Daoy (cell line): ENCODE results near the gene NFATC2. TPM values are rescaled to one million over a fixed set of nuclear protein-coding genes. Genes with fewer than 3 reads are reported as not detected.
A peak's percentile ranks its signal among the peaks of the same experiment; 100 is the strongest.

Experiments
- DNase-seq: peaks from one replicate; pipeline ENCODE4 v3.0.0-alpha.2; 2015; ENCODE audit warnings: low read depth
- total RNA-seq: library from RNA; depleted of rRNA; stranded (reverse); fragments of >200 nt; shearing (Covaris generic); gene quantifications from 2 replicates; pipeline ENCODE4 v1.2.3, GENCODE V29; 2014

The NFATC2 gene
- total RNA-seq, 1 experiment from 2014 or later: 0.40 TPM

DNA sequence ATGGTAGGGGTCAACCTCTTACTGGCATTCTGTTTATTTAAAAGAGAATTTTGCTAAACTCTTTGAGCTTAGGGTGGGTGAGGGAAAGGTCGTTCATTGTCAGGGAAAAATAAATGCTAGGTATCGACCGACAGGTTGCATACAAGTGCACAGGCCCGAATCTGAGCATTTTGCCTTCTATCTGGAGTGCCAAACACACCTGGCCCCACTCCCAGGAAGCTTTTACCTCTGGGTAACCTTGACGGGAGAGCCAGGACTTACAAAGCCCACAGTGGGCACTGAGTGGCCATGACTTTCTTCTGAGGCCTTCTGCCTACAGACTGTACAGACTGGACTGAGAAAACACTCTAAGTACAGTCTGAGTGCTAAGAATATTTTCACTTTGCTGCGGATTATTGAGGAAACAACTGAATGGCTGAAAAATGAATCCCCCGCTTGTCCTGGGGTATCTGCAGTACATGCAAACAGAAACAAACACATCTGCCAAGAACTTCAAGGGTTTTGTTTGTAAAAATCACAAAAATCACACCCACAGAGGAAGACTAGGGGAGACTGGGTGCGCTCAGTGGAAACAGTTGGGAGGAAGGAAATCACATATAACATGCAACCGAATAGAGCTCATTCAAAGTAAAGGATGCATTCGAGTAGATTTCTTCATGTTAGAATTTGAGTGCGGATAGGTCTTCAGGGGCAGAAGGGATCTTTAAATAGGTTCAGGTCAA lies 152.8 kb downstream of the NFATC2 start:
- no peak for DNase-seq

DNA sequence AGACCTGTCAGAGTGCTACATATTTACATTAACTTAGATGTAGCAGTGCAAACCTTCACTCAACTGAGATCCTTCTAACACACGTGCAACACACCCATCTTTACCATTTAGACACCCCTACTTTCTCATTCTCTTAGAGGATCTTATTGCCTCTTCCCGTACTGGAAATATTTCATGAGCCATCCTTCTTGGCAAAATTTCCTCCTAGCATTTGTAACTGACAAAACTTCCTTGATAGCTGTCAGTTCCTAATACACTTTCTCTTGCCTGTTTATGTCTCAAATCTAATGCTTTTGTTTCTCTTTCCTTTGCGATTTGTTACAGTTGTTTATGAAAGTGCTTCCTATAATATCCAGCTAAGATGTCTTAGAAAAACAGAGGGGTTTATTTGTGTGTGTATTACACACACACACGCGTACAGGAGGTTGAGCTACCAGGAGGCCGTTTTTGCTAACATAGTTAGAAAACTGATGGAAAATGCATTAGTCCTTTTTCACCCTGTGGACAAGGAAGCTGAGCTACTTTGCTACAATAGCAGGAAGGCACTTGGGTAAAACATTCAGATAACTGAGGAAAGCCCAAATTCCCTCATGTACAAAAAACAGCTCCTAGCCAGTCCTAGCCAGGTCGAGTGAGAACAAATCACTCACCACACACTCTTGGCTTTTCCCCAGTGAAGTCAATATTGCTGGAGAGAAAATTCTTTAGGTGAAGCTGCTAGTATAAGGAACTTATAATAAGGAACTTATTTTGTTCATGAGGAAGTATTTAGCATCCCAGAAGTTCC lies 153.6 kb downstream of the NFATC2 start:
- no peak for DNase-seq

DNA sequence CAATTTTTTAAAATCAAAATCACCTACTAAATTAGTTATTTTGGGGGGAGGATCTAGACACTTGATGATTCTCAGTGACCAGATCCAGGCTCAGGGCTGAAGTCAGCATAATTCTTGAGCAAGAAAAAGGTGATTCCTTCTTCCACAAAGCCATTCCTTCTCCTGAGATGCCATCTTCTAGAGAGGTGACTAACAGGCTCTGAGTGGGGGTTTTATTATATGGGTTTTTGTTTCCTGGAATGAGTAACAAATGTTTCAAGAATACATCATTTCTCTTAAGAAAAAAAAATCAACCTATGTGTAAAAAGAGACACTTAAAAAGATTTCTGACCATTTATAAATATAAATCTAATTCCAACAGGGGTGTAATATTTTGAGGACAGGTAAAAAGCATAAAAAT lies 154.3 kb downstream of the NFATC2 start:
- DNase-seq: no peak

DNA sequence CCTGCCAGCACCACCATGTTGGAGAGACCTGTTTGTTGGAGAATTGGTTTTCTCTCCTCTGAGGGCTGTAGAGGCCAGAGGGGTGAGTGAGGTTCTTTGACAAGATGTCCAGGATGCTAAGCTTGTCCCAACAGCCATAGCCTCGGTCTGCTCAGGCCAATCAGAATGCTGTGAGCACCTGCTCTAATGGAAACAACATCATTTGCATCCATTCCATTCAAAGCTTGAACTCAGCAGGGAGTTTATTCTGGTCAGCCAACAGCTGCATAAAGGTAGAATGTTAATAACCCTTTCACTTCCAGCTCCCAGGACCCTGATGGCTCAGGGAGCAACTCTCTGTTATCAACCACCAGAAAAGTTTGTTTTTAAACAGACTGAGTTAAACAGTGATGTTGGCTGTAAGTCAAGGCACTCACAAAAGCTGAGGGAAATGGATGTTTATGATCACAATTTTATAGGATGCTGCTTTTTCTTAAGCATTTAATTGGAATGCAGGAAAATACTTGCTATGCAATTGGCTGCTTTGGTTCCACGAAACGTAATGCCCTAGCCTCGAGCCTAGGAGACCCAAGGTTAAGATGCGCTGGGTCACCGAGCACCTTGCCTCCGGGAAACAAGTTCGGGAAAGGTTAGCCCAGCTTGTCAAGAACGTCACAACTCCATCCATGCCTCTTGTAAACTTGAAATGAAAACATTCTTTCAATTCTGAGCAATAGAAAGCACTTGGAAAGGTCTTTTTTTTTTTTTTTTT lies 155.2 kb downstream of the NFATC2 start:
- DNase-seq: no peak

DNA sequence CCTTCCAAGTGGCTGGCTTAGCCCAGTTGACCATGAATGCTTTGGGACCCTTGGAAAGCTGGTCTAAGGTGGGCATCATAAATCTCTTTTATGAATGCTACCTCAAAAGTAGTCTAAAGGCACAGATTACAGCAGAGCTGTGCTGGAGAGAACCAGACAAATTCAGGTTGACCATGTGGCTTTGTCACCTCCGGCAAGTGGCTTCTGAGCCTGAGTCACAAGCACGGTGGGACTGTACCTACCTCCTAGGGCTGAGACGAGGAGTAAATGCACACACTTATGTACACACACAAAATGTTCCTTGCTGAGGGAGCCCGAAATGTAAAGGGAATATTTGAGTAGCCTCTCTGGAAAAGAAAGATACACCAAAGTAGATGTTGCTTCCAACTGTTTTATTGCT lies 155.9 kb downstream of the NFATC2 start:
- DNase-seq: no peak

DNA sequence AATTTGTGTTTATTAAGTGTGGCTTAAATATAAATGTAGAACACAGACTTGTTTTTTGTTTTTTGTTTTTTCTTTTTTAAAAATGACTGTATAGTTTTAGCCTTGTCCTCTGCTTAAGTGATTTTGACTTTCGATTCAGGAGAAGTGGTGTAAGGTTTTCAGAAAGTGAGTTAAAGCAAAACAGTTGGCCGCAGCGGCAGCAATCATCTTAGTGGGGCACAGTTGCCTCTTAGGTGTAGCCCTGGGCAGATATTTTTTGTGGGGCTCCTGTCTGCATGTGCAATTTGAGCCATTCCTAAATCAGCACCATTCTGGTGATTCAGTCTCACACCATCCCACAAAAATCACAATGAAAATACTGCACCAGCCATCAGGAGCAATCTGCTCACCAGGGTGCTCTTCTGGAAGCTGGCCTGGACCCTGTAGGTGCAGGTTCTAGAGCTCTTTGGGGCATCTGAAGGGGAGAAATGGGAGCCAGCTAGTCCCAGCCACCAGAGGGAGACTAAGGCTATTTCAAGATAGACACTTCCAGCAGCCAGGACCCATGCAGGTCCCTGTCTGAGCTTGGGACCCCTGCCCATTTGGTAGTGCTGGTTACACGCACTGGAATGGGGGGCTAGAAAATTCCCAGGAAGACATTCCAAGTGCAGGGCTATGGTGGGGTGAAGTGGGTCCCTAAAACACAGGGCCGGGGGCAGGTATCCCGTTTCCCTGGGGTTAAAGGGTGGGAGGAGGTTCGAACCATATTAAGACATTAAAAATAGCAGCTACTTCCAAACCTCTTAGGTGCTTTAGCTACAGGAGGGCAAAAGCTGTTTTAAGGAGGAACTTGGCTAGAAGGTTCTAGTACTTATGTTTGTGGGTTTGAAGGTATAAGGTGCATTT lies 156.6 kb downstream of the NFATC2 start:
- DNase-seq: peak; percentile 39

DNA sequence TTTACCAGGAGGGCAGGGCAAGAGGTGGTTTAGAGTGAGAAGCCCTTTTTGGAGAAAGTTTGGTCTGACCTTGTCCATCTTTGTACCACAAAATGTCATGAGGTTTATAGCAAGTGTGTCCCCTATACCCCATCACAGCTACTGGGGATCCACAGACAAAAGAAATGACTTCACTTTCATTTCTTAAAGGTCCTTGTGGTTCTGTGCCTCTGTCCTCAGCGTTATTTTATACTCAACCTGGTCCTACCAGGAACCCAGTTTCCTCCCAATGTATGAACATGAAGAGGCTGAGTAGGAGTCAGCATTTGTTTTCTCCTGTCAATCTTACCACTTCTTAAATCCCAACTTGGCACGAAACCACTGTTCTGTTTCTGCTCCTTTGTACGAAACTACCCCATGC lies 157.6 kb downstream of the NFATC2 start:
- DNase-seq: no peak

DNA sequence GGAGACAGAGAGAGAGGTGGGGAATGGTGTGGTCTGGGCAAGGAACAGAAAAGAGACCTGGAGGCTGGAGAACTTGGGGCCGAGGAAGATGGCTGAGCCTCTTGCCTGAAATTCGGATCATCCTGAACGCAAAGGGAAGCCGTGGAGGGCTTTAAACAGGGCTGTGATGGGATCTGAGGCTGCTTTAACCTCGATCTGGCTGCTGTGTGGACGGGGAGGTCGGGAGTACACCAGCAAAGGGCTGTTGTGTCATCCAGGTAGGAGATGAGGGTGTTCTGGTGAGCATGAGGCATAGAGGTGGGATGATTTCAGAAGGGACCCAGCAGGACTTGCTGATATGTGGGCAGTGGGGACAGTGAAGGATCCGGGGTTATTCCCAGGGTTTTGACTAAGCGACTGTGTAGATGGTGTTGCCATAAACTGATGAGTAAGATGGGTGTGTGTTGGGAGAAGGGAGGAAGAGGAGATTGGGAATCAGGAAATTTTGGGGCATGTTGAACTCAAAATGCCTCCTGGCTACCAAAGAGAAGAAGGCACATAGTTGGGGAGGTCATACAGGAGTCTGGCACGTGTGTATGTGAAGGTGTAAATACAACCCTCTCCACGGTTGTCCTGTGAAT lies 158.5 kb downstream of the NFATC2 start:
- DNase-seq: no peak

DNA sequence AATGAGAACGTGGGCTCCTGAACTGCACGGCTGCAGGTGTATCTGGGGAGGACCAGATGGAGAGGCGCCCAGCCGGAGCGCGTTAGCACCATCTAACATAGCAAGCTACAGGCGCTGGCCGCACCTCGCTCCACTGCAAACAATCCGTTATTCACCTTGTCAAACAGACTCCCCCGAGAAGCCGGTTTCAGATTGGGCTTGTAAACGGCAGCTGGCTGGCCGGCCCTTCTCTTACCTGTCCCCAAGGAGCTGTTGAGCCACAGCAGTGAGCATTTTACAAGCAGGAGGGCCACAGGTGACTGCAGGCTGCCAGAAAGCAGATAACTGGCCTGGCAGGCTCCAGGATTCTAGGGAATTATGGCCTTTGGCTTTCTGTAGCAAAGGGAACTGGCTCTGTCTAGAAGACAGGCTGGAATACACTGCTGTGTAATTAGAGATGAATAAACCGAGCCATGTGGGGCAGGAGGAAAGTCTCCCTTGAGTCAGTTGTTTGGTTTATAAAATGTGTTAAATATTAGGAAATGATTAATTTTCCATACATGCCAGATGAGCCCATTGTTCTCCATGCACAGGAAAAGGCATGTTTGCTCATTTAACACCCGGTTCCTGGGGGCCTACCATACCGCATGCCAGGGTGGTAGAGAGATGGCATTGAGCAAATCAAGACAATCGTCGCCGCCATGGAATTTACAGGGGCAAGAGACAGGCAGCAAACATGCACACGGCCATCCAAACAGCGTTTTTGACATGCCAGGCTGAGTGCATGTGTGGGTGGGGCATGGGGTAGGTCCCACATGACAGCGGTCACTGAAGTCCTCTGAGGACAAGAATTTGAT lies 159.3 kb downstream of the NFATC2 start:
- DNase-seq: no peak

DNA sequence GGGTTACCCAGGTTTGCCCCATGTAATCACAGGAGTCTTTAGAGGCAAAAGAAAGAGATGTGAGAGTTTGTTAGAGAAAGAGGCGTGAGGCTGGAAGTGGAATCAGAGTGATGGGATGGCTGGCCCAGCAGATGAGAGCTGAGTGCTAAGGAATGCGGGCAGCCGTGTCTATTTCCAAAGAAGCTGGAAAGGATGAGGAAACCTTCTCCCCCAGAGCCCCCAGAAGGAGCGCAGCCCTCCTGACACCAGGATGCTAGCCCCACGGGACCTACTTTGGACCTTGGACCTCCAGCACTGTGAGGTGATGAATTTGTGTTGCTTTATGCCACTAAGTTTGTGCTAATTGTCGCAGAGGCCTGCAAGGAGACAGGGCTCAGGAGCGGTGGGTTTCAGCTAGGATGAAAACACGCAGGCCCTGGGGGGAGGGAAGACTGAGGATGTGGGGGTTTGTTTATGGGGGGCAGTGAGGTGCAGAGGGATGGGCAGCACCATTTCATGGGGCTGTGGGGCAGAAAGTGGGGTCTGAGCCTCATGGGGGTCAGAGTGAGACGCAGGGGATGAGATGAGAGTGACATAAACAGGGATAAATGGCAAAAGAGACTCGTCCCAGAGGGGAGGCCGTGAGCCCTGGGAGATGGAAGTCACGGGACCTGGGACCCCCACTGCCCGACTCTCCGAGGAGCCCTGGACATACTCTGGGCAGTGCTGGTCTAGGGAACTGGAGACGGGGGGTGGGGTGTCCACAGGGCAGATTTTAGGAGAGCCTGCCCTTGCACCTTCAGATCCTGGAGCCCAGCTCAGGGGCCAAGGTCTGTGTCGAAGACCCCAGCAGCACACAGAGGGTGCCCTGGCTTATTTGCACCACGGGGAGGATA lies 160.2 kb downstream of the NFATC2 start:
- DNase-seq: no peak

DNA sequence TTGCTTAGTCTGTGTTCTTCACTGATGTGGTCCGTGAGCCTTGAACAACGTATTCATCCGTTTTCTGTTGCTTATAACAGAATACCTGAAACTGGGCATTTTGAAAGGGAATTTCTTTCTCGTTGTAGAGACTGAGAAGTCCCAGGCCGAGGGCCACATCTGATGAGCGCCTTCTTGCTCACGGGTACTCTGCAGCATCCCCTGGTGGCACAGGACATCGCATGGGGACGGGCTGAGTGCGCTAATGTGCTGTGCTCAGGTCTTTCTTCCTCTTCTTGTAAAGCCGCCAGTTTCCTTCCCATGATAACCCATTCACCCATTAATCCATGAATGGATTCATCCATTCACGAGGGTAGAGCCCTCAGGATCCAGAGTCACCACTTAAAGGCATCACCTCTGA lies 161.0 kb downstream of the NFATC2 start:
- DNase-seq: no peak

DNA sequence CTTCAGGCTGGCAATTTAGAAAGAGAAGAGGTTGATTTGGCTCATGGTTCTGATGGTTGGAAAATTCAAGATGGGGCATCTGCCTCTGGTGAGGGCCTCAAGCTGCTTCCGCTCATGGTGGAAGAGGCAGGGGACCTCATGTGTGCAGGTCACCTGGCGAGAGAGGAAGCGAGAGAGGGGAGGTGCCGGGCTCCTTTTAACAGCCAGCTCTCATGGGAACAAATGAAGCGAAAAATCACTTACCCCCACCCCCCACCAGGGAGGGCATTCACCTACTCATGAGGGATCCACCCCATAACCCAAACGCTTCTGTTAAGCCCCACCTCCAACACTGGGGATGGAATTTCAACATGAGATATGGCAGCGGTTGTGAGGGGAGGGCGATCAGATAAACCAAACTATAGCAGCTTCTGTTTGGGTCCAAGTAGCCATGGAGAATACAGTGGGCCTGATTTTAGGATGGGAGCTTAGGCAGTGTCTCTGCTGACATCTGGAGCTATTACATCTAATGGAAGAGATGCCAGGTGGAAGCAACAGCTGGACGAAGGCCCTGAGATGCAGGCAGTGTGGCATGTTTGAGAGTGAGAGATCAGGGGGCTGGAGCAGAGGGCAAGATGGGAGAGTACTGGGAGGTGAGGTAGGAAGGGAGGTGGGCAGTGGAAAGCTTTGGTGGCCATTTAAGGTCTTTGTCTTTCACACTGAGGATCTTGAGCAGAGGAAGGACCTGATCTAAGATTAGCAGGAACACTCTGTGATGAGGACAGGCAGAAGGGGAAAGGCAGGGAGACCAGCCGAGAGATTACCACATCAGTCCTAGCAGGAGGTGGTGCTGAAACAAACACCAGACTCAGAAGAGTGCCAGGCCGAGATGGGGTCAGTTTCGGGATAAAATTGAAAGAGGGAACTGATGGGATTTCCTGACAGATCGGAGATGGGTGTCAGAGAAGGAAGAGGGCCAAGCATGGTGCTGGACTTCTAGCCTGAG lies 161.8 kb downstream of the NFATC2 start:
- no peak for DNase-seq

DNA sequence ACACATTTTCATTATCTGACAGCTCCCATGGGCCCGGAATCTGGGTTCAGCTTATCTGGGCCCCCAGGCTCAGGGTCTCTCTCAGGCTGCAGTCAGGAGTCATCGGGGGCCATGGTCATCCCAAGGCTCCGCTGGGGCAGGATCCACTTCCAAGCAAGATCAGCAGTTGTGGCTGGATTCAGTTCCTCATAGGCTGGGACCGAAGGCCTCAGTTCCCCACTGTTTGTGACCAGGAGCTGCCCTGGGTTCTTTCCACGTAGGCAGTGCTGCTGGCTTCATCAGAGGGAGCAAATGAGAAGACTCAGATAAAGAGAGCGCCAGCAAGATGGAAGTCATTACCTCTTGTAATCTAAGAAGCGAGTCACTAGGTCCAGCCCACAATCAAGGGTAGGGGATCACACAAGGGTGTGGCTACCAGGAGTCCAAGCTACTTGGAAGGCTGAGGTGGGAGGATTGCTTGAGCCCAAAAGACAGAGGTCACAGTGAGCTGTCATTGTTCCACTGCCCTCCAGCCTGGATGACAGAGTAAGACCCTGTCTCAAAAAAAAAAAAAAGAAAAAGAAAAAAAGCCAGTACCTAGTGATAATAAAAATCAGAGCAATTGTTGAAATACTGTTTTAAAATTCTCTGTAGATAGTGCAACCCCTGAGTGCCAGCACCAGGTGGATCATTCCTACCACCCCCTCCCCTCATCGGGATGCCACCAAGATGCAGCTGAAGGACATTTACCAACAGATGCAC lies 162.7 kb downstream of the NFATC2 start:
- peak; percentile 39 for DNase-seq

DNA sequence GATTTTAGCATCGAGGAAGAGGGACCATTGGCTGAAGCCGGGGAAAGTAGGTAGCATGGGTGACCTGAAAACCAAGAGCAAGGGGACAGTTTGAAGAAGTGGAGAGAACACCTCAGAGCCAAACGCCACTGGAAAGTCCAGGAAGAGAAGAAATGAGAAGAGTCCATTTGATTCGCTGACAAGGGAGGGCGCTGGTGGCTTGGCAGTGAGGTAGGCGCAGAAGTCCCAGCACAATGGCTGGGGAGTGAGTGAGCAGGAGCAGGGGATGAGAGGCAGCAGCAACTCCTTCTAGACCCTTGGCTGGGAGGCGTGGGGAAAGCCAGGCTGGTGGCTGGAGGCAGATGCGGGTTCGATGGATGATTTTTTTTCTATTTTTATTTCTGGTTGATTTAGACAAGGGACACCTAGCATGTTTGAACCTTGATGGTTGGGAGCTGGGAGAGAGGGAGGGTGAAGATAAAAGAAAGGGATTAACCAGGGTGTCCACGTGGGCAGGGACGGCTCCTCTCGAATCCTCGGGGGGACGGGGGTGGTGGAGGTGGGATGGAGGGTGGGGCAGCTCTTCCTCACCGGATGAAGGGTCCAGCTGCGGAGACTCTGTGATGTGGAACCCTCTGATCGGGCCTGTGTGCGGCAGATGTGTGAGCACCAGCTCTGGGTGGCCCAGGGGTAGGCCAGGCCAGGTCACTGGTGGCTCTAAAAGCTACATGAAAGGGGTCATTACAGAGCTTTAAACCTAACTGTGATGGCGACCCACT lies 164.2 kb downstream of the NFATC2 start:
- DNase-seq: no peak

DNA sequence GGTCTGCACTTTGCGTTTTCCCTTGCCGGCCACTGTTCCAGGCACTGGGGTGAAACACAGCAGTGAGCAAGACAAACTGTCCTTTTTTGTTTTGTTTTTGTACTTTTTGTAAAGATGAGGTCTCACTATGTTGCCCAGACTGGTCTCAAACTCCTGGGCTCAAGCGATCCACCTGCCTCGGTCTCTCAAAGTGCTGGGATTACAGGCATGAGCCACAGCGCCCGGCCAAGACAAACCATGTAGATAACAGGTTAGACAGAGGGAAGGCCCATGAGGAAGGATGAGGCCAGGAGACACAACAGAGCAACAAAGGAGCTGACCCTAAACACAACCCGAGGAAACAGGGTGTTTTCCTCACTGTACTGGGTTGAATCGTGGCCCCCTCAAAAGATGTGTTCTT lies 165.4 kb downstream of the NFATC2 start:
- no peak for DNase-seq

DNA sequence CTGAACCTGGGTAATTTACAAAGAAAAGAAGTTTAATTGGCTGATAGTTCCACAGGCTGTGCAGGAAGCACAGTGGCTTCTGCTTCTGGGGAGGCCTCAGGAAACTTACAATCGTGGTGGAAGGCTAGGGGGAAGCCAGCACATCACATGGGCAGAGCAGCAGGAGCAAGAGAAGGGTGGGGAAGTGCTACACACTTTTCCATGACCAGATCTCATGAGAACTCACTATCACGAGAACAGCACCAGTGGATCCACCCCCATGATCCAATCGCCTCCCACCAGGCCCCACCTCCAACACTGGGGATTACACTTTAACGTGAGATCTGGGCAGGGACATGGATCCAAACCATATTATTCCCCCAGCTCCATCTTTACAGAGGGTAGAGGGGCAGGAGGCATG lies 166.4 kb downstream of the NFATC2 start:
- DNase-seq: no peak

DNA sequence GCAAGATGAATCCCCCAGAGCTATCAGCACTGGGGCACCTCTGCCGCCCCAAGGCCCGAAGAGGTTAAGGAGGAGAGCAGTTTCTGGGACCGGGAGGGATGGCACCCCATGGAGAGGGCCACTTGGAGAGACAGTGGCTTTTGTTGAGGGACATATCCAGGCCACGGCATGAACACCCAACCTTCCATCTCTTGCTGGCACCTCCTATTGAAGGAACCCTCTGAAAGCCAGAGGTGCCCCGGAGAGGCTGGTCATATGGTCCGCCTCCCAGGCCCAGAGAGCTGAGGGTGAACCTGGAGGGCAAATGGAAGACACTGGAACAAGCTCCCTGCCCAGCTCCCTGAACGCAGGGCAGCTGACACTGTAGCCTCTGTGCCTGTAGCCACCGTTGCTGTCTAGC lies 167.0 kb downstream of the NFATC2 start:
- no peak for DNase-seq
